Measurements from ENCODE around the gene KRT4.

The KRT4 gene

GRCh38 chr12:52825961-52826360, 12.0 kb upstream of the KRT4 start:
- H3K27ac ChIP-seq (ENCODE audit: low read depth, low read length) = no peak overlapping the region

DNA sequence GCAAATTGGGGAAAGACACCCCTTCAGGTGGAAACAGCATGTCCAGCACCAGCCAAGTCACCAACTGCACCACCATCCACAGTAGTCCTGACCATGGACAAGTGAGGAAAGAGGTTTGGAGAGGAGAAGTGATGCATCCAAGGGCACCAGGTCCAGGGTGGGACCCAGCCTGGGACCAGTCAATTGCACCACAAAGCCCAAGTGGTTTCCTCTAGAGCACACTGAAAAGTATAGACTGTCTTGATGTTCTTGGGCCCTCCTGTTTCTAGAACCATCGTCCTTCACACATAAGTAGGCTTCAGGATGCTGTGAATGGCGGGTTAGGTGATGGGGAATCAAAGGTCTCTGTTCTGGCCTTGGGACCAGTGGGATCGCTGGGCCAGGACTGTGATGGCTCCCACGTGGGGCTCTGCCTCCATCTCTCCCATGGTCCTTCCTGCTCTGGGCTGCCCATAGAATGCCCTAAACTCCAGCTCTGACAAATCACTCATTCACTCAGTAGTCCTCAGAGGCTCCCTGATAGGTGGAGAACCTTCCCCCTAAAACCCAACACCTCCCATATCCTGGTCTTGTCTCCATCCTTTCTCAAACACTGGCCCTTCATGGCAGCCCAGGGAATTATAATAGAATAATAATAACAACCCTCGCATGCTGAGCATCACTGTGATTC, 11.0 kb upstream of the KRT4 start:
- Histone ChIP-seq H3K4me3 (ENCODE audit: low read length) (no peak overlapping the region), H3K36me3 (ENCODE audit: control insufficient read depth, low read length) (no peaks in the 10 kb centered on the region), H3K27ac (ENCODE audit: low read depth, low read length) (no peak overlapping the region), H3K79me2 (ENCODE audit: control insufficient read depth, low read length) (no peaks in the 10 kb centered on the region), H3K9me2 (replicated peaks; ENCODE audit: control insufficient read depth, low read length) (no peaks in the 10 kb centered on the region), H3F3A (ENCODE audit: control insufficient read depth, insufficient read depth) (no peaks in the 10 kb centered on the region), H3K4me1 (ENCODE audit: control insufficient read depth, low read length) (no peaks in the 10 kb centered on the region), H3K9me3 (ENCODE audit: control insufficient read depth, insufficient read depth, low read length) (no peaks in the 10 kb centered on the region), H3K4me2 (ENCODE audit: low read length) (no peak overlapping the region), H4K20me1 (ENCODE audit: control insufficient read depth, insufficient read depth, low read depth, low read length) (no peaks in the 10 kb centered on the region), H3K27me3 (ENCODE audit: control insufficient read depth, low read length) (no peaks in the 10 kb centered on the region; the same call in 1 of the 2 replicates)
- no peak for TF ChIP-seq EZH2phosphoT487 (IDR thresholded peaks at IDR 0.05; ENCODE audit: borderline replicate concordance, low read length)
- TF ChIP-seq, protein P1, sequence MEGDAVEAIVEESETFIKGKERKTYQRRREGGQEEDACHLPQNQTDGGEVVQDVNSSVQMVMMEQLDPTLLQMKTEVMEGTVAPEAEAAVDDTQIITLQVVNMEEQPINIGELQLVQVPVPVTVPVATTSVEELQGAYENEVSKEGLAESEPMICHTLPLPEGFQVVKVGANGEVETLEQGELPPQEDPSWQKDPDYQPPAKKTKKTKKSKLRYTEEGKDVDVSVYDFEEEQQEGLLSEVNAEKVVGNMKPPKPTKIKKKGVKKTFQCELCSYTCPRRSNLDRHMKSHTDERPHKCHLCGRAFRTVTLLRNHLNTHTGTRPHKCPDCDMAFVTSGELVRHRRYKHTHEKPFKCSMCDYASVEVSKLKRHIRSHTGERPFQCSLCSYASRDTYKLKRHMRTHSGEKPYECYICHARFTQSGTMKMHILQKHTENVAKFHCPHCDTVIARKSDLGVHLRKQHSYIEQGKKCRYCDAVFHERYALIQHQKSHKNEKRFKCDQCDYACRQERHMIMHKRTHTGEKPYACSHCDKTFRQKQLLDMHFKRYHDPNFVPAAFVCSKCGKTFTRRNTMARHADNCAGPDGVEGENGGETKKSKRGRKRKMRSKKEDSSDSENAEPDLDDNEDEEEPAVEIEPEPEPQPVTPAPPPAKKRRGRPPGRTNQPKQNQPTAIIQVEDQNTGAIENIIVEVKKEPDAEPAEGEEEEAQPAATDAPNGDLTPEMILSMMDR (IDR thresholded peaks at IDR 0.05; ENCODE audit: low read depth, low read length, poor library complexity, severe bottlenecking) = no peak

More at GRCh38 chr12:52825961-52826360, 12.0 kb upstream of the KRT4 start:
- Histone ChIP-seq H4K20me1 (ENCODE audit: control insufficient read depth, insufficient read depth, low read depth, low read length) (no peaks in the 10 kb centered on the region), H3K9me2 (replicated peaks; ENCODE audit: control insufficient read depth, low read length) (no peaks in the 10 kb centered on the region), H3F3A (ENCODE audit: control insufficient read depth, insufficient read depth) (no peaks in the 10 kb centered on the region), H3K27me3 (ENCODE audit: control insufficient read depth, low read length) (peaks cover 4% of the 10 kb centered on the region), H3K9me3 (ENCODE audit: control insufficient read depth, insufficient read depth, low read length) (no peaks in the 10 kb centered on the region), H3K4me1 (ENCODE audit: control insufficient read depth, low read length) (no peaks in the 10 kb centered on the region), H3K4me3 (ENCODE audit: low read length) (no peak overlapping the region), H3K4me2 (ENCODE audit: low read length) (no peak overlapping the region), H3K36me3 (ENCODE audit: control insufficient read depth, low read length) (no peaks in the 10 kb centered on the region), H3K79me2 (ENCODE audit: control insufficient read depth, low read length) (no peaks in the 10 kb centered on the region)
- no peak for TF ChIP-seq EZH2phosphoT487 (IDR thresholded peaks at IDR 0.05; ENCODE audit: borderline replicate concordance, low read length)
- TF ChIP-seq, protein P1 (IDR thresholded peaks at IDR 0.05; ENCODE audit: low read depth, low read length, poor library complexity, severe bottlenecking) = no peak

DNA sequence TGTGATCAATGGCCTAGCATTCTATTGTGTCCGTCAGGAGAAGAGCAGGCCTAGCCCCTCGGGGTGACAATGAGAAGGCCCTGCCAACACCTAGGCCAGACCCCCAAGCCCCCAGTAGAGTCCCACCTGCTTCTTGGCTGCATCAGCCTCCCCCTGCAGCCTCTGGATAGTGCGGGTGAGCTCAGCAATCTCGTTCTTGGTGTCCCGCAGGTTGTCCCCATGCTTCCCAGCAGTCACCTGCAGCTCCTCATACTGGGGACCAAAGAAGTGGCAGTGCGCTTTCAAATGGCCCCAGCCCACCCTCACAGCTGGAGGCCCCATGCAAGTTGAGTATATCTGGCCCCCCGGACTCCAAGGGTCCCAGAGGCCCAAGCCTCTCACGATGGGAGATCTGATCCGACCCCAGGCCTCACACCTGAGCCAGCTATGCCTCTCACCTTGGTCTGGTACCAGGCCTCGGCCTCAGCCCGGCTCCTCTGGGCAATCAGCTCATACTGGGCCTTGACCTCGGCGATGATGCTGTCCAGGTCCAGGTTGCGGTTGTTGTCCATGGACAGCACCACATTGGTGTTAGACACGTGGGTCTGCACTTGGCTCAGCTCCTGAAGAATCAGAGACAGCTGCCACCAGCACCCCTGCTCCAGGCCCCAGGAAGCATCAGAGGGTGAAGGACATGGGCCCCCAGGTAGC, 10.0 kb upstream of the KRT4 start:
- no peaks in the 10 kb centered on the region for H3F3A ChIP-seq (ENCODE audit: control insufficient read depth, insufficient read depth)
- no peak overlapping the region for H3K4me2 ChIP-seq (ENCODE audit: low read length)
- H3K36me3 ChIP-seq (ENCODE audit: control insufficient read depth, low read length) = no peaks in the 10 kb centered on the region
- H3K9me2 ChIP-seq (replicated peaks; ENCODE audit: control insufficient read depth, low read length) = no peaks in the 10 kb centered on the region
- no peaks in the 10 kb centered on the region for H3K9me3 ChIP-seq (ENCODE audit: control insufficient read depth, insufficient read depth, low read length)
- TF ChIP-seq, protein P1 (IDR thresholded peaks at IDR 0.05; ENCODE audit: low read depth, low read length, poor library complexity, severe bottlenecking) = no peak
- TF ChIP-seq EZH2phosphoT487 (IDR thresholded peaks at IDR 0.05; ENCODE audit: borderline replicate concordance, low read length) = no peak
- H4K20me1 ChIP-seq (ENCODE audit: control insufficient read depth, insufficient read depth, low read depth, low read length) = no peaks in the 10 kb centered on the region
- no peaks in the 10 kb centered on the region; the same call in 1 of the 2 replicates for H3K27me3 ChIP-seq (ENCODE audit: control insufficient read depth, low read length)
- no peaks in the 10 kb centered on the region for H3K79me2 ChIP-seq (ENCODE audit: control insufficient read depth, low read length)
- no peak overlapping the region for H3K27ac ChIP-seq (ENCODE audit: low read depth, low read length)
- no peak overlapping the region for H3K4me3 ChIP-seq (ENCODE audit: low read length)
- no peaks in the 10 kb centered on the region for H3K4me1 ChIP-seq (ENCODE audit: control insufficient read depth, low read length)
